ACC112 (cell line): ENCODE data around the gene PEX5.

Source experiments
- H2AFZ ChIP-seq: fragments of 200-600 bp; sonication (generic); one replicate; pipeline ENCODE4 v1.6.0; 2017; ENCODE audit warnings: antibody characterized with exemption, low read length; ENCODE audit not compliant: unreplicated experiment
- H3K27ac ChIP-seq: fragments of 200-600 bp; sonication (generic); 2 replicates; pipeline ENCODE4 v1.5.1; 2014; ENCODE audit warnings: low read depth, mild to moderate bottlenecking, antibody characterized with exemption, low read length, moderate library complexity
- H3K27me3 ChIP-seq: fragments of 200-600 bp; sonication (generic); 2 replicates; pipeline ENCODE4 v1.6.1; 2014; ENCODE audit warnings: mild to moderate bottlenecking, antibody characterized with exemption, low read length, moderate library complexity, mixed read lengths; ENCODE audit not compliant: insufficient read depth
- H3K36me3 ChIP-seq: fragments of 200-600 bp; sonication (generic); 2 replicates; pipeline ENCODE4 v1.6.1; 2016; ENCODE audit warnings: mild to moderate bottlenecking, antibody characterized with exemption, low read length, moderate library complexity, mixed read lengths; ENCODE audit not compliant: insufficient read depth
- H3K4me1 ChIP-seq: fragments of 200-600 bp; sonication (generic); one replicate; pipeline ENCODE4 v1.6.1; 2016; ENCODE audit warnings: low read length, mixed read lengths; ENCODE audit not compliant: insufficient read depth, unreplicated experiment, control insufficient read depth
- H3K4me3 ChIP-seq: fragments of 200-600 bp; sonication (generic); 2 replicates; pipeline ENCODE4 v1.5.1; 2014; ENCODE audit warnings: mild to moderate bottlenecking, low read depth, low read length
- H3K79me2 ChIP-seq: fragments of 200-600 bp; sonication (generic); one replicate; pipeline ENCODE4 v1.6.0; 2016; ENCODE audit warnings: low read length; ENCODE audit not compliant: control insufficient read depth, unreplicated experiment, insufficient read depth

The PEX5 gene

DNA sequence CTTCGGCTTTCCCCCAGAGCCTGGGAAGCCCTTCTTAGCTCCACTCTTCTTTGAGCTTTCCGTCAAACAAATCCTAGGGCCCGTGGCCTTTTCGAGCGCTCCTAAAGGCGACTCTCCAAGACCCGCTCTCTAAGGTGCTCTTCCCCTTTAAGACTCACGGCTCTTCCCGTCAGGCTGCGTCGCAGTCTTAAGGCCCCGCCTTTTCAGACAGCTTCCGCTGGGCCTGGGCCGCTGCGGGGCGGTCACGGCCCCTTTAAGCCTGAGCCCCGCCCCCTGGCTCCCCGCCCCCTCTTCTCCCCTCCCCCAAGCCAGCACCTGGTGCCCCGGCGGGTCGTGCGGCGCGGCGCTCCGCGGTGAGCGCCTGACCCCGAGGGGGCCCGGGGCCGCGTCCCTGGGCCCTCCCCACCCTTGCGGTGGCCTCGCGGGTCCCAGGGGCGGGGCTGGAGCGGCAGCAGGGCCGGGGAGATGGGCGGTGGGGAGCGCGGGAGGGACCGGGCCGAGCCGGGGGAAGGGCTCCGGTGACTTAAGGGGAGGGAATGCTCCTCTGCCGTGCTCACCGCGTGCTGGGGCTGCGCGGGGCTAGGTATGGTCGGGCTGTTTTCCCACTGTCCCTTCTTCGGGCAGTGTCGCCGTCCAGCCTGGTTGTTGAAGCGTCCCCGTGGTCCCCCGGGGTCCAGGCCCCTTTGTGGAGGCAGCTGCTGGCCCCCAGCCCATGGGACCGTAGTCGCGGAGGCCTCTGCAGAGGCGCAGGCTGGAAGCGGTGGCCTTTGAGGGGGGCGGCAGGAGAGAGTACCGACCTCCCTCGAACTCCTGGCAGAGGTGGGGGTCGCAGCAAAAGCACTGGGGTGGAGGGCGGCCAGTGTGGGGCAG, at the start of gene PEX5:
TSS of gene PEX5 (plus strand) at position 289 of the 870 bp plus-strand sequence. CDS start 692 bp downstream, outside the sequence.
- Histone ChIP-seq H3K79me2 (no peaks in the 10 kb centered on the region), H3K27ac (peak within 1 kb of the TSS; percentile 79), H3K27me3 (no peaks in the 10 kb centered on the region), H3K36me3 (no peaks in the 10 kb centered on the region; the same call in 1 of the 2 replicates), H2AFZ (peak within 1 kb of the TSS; percentile 89), H3K4me1 (peaks cover 18% of the 10 kb centered on the region), H3K4me3 (peak within 1 kb of the TSS; percentile 90)

DNA sequence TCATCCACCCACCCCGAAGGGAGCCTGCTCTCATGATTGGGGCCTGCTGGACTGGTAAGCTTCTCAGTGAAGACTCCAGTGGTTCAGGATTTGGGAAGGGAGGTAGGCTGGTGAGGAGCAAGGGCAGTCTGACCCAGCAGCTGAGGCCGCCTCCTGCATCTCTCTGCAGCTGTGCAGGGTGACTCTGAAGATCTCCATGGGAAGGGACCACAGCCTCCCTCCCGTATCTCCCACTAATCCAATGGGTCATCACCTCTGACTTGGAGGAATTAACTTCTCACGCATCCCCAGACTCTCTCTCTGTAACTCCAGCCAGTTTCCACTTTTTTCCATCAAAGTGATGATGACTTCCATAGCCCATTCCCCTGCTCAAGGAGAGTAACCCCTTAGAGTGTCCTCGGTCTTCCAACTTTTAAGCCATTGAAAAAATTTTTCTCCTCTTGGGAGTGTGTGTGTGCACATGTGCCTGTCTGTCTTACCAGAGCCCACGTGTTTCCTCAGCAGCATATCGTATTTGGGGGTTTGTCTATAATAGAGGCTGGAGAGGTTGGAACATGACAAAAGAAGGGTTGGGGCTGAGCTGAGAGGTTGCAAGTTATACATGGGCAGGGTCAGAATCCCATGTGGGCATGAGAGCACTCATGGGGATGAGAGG, 48.0 kb upstream of the PEX5 start:
- Histone ChIP-seq H3K79me2 (no peaks in the 10 kb centered on the region), H2AFZ (no peak overlapping the region), H3K4me3 (no peak overlapping the region), H3K27ac (no peak overlapping the region), H3K27me3 (no peaks in the 10 kb centered on the region), H3K4me1 (peaks cover 12% of the 10 kb centered on the region), H3K36me3 (no peaks in the 10 kb centered on the region)

DNA sequence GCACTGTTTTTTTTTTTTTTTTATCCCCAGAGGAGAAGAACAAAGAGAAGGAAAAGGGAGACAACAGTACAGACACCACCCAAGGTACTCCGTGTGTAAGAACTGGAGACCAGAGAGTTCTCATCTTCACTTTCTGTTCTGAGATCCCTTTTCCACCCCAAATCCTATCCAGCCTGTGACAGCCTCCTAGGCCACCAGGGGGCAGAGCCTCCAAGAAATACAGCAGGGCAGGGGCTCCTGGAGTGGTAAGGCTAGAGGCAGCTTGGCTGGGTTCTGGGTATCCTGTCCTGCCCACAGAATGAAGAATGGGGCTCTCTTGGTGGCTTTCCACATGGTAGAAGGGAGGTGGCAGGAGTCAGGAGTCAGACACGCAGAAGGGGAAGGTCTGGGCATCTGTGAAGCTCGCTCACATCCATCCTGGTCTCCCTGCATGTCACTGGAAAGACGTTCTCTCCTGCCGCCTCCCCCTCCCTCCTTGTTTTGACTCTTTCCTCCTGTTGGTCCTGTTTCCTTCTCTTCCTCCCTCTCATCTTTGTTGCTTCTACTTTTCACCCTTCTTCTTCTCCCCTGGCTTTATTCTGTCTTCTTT, 47.3 kb upstream of the PEX5 start:
- Histone ChIP-seq H3K27ac (no peak overlapping the region), H3K27me3 (no peaks in the 10 kb centered on the region), H3K79me2 (no peaks in the 10 kb centered on the region), H2AFZ (no peak overlapping the region), H3K4me3 (no peak overlapping the region), H3K36me3 (no peaks in the 10 kb centered on the region), H3K4me1 (peaks cover 15% of the 10 kb centered on the region)

GRCh38 chr12:7142809-7143465, 46.5 kb upstream of the PEX5 start:
- Histone ChIP-seq H3K4me3 (no peak overlapping the region), H2AFZ (no peak overlapping the region), H3K27me3 (no peaks in the 10 kb centered on the region), H3K27ac (no peak overlapping the region), H3K4me1 (peaks cover 15% of the 10 kb centered on the region), H3K79me2 (no peaks in the 10 kb centered on the region), H3K36me3 (no peaks in the 10 kb centered on the region)

- H3K79me2 ChIP-seq, result no peaks in the 10 kb centered on the region
- peaks cover 15% of the 10 kb centered on the region for H3K4me1 ChIP-seq
- no peak overlapping the region for H3K27ac ChIP-seq
- H3K4me3 ChIP-seq, result no peak overlapping the region
- no peak overlapping the region for H2AFZ ChIP-seq
- H3K27me3 ChIP-seq, result no peaks in the 10 kb centered on the region
- H3K36me3 ChIP-seq, result no peaks in the 10 kb centered on the region
These were observed 45.9 kb upstream of the PEX5 start for GRCh38 chr12:7143564-7143963.

DNA sequence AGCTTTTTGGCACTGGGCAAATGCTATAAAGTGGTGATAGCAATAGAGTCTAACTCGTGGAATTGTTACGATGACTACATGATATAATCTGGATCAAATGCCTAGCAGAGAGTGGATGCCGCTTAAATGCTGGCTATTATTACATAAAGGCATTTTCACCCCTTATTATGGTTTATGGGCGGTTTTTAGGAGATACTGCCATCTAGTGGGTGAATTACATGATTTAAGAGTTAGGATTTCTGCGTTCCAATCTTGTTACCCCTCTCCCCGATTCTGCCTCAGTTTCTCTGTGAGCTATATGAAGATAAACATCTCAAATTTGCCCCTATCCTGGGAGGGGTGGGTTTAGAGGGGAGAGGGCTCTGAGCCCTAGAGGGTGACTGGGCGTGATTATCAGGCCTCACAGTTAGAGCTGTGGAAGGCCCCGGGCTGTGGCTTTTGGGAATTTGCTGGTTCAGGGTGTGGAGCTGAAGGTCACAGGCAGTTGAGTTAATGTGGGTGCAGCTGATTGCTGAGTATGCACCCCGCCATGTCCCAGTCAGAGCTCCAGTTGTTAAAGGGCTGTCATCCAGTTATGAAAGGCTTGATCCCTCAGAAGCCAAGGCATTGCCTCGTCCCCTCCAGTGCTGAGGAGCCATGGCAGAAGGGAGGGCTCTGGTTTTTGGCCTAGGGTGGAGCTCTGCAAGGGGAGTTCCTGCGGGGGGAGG, 44.9 kb upstream of the PEX5 start:
- Histone ChIP-seq H3K27ac (no peak overlapping the region), H3K4me1 (peaks cover 15% of the 10 kb centered on the region), H3K27me3 (no peaks in the 10 kb centered on the region), H2AFZ (no peak overlapping the region), H3K36me3 (peaks cover 4% of the 10 kb centered on the region; the same call in 1 of the 2 replicates), H3K4me3 (no peak overlapping the region), H3K79me2 (no peaks in the 10 kb centered on the region)

- Histone ChIP-seq H3K36me3 (peaks cover 4% of the 10 kb centered on the region; the same call in 1 of the 2 replicates), H2AFZ (no peak overlapping the region), H3K79me2 (no peaks in the 10 kb centered on the region), H3K4me3 (no peak overlapping the region), H3K27ac (no peak overlapping the region), H3K4me1 (peaks cover 15% of the 10 kb centered on the region), H3K27me3 (no peaks in the 10 kb centered on the region)
These were observed 43.8 kb upstream of the PEX5 start for GRCh38 chr12:7145671-7146070.

- Histone ChIP-seq H3K4me3 (no peak overlapping the region), H3K36me3 (peaks cover 4% of the 10 kb centered on the region; the same call in 1 of the 2 replicates)
These were observed 43.3 kb upstream of the PEX5 start for GRCh38 chr12:7146228-7146627.

GRCh38 chr12:7146906-7147305, 42.6 kb upstream of the PEX5 start:
- Histone ChIP-seq H2AFZ (no peak overlapping the region), H3K27ac (no peak overlapping the region), H3K4me1 (peaks cover 15% of the 10 kb centered on the region), H3K4me3 (no peak overlapping the region), H3K27me3 (no peaks in the 10 kb centered on the region), H3K79me2 (no peaks in the 10 kb centered on the region), H3K36me3 (peaks cover 4% of the 10 kb centered on the region; the same call in 1 of the 2 replicates)

More at GRCh38 chr12:7146228-7146627, 43.3 kb upstream of the PEX5 start:
- H3K79me2 ChIP-seq, result no peaks in the 10 kb centered on the region
- H3K27ac ChIP-seq, result no peak overlapping the region
- peaks cover 15% of the 10 kb centered on the region for H3K4me1 ChIP-seq
- no peaks in the 10 kb centered on the region for H3K27me3 ChIP-seq
- no peak overlapping the region for H2AFZ ChIP-seq

GRCh38 chr12:7150356-7150755, 39.1 kb upstream of the PEX5 start:
- Histone ChIP-seq H3K27me3 (no peaks in the 10 kb centered on the region), H2AFZ (no peak overlapping the region), H3K36me3 (peaks cover 4% of the 10 kb centered on the region; the same call in 1 of the 2 replicates), H3K27ac (no peak overlapping the region), H3K4me1 (peaks cover 10% of the 10 kb centered on the region), H3K4me3 (no peak overlapping the region), H3K79me2 (no peaks in the 10 kb centered on the region)
